GM12878 (cell line): ENCODE data around the gene RAB11FIP2. TPM values are rescaled to one million over a fixed set of nuclear protein-coding genes. Genes with fewer than 3 reads are reported as not detected.

Experiments
- ATAC-seq: fragments of 200-7000 bp; cut with Tn5 transposase; 3 replicates; pipeline ENCODE4 v1.9.1; 2020; ENCODE audit warnings: mild to moderate bottlenecking, moderate library complexity
- BruUV-seq: library from RNA; stranded (reverse); fragments of 400-500 nt; replicated peaks from 2 replicates; lab custom pipeline; 2021; lab: Mats Ljungman, UMichigan
- CTCF ChIA-PET: fragments of 300-600 bp; sonication (Branson Sonifier 250); formaldehyde crosslinking; extraction: SDS; loops from one replicate; lab custom pipeline; 2021; ENCODE audit warnings: inconsistent platforms; lab: Yijun Ruan, JAX
- POLR2A ChIA-PET: fragments of 350-600 bp; formaldehyde crosslinking; extraction: SDS; loops from one replicate; lab custom pipeline; 2021; ENCODE audit warnings: inconsistent platforms; lab: Charles Lee
- RAD21 ChIA-PET: fragments of 300-600 bp; sonication (Branson Sonifier 250); formaldehyde crosslinking; loops from one replicate; lab custom pipeline; 2023; ENCODE audit warnings: antibody characterized with exemption; ENCODE audit not compliant: unreplicated experiment; lab: Charles Lee
- SMC1A ChIA-PET: fragments of 300-600 bp; sonication (Branson Sonifier 250); formaldehyde crosslinking; loops from one replicate; lab custom pipeline; 2023; ENCODE audit not compliant: unreplicated experiment, uncharacterized antibody; lab: Charles Lee
- DNase-seq: peaks from one replicate; pipeline ENCODE4 v3.0.0-alpha.2; 2011; ENCODE audit warnings: low read depth, low spot score
- FAIRE-seq: peaks from 3 replicates; lab custom pipeline; 2011; peaks lifted over from hg19 to GRCh38; lab: Jason Lieb, UNC
- H2AFZ ChIP-seq: 2 replicates; pipeline ENCODE4 v1.6.0; 2011; ENCODE audit warnings: low read depth, low read length, control low read depth; ENCODE audit not compliant: control insufficient read depth
- H3K27ac ChIP-seq: 2 replicates; pipeline ENCODE4 v1.5.1; 2011; ENCODE audit warnings: control low read depth; ENCODE audit not compliant: control insufficient read depth, insufficient read depth
- H3K27me3 ChIP-seq, 2 experiments: replicated peaks in 1 of 2; 2 replicates each; pipeline versions ENCODE4 v1.6.0 to v1.6.1; 2011; ENCODE audit warnings: low read length in 1 of 2; ENCODE audit not compliant: control insufficient read depth in 2 of 2, insufficient read depth in 2 of 2
- H3K36me3 ChIP-seq, 2 experiments: 2 replicates each; pipeline ENCODE4 v1.5.1; 2011; ENCODE audit warnings: low read length in 1 of 2; ENCODE audit not compliant: control insufficient read depth in 2 of 2, insufficient read depth in 2 of 2
- H3K4me1 ChIP-seq: 2 replicates; pipeline ENCODE4 v1.6.1; 2011; ENCODE audit warnings: mild to moderate bottlenecking, low read length, moderate library complexity, mixed read lengths; ENCODE audit not compliant: control insufficient read depth, insufficient read depth
- H3K4me2 ChIP-seq: 2 replicates; pipeline ENCODE4 v1.6.0; 2011; ENCODE audit warnings: control low read depth; ENCODE audit not compliant: control insufficient read depth, insufficient read depth
- H3K4me3 ChIP-seq: fragments of 200-600 bp; sonication (generic); 2 replicates; pipeline ENCODE4 v1.5.1; 2016
- H3K79me2 ChIP-seq: 2 replicates; pipeline ENCODE4 v1.6.0; 2011; ENCODE audit warnings: low read length; ENCODE audit not compliant: control insufficient read depth, insufficient read depth
- H3K9ac ChIP-seq: 2 replicates; pipeline ENCODE4 v1.8.0; 2011; ENCODE audit warnings: low read length, control low read depth, mixed read lengths; ENCODE audit not compliant: control insufficient read depth, insufficient read depth
- H3K9me3 ChIP-seq: replicated peaks from 3 replicates; pipeline ENCODE4 v1.5.1; 2011; ENCODE audit warnings: mild to moderate bottlenecking, low read length; ENCODE audit not compliant: control insufficient read depth, insufficient read depth
- H4K20me1 ChIP-seq: 2 replicates; pipeline ENCODE4 v1.6.0; 2011; ENCODE audit not compliant: control insufficient read depth, insufficient read depth
- BRCA1 ChIP-seq: IDR thresholded peaks from 2 replicates; pipeline ENCODE4 v1.6.1; 2011; ENCODE audit warnings: low read depth, low read length, improper control_type of control experiment
- CBFB ChIP-seq: IDR thresholded peaks from 2 replicates; pipeline ENCODE4 v1.6.1; 2016; ENCODE audit warnings: antibody characterized with exemption, low read depth
- CEBPZ ChIP-seq: fragments of 150-350 bp; IDR thresholded peaks from 2 replicates; pipeline ENCODE4 v1.6.1; 2016; ENCODE audit warnings: low read depth, low read length
- CHD4 ChIP-seq: fragments of 200-600 bp; sonication (generic); IDR thresholded peaks from 2 replicates; pipeline ENCODE4 v1.6.1; 2016; ENCODE audit warnings: mild to moderate bottlenecking
- EGR1 ChIP-seq, 2 experiments: IDR thresholded peaks; 1 replicate in 1 of 2; 2 replicates in 1 of 2; pipeline ENCODE4 v1.6.1; 2011 to 2012; ENCODE audit warnings: low read depth in 2 of 2, low read length in 2 of 2, borderline replicate concordance in 1 of 2, mild to moderate bottlenecking in 1 of 2, moderate library complexity in 1 of 2
- ETV6 ChIP-seq, 2 experiments: fragments of 450-650 bp in 1 of 2; IDR thresholded peaks in 1 of 2; conservative IDR thresholded peaks in 1 of 2; 2 replicates each; pipeline ENCODE4 v1.6.1; 2014; ENCODE audit warnings: antibody characterized with exemption in 1 of 2, borderline replicate concordance in 1 of 2, low read depth in 1 of 2, mild to moderate bottlenecking in 1 of 2, moderate library complexity in 1 of 2
- HCFC1 ChIP-seq: fragments of 150-350 bp; IDR thresholded peaks from 2 replicates; pipeline ENCODE4 v1.6.1; 2014; ENCODE audit warnings: low read length
- HDAC2 ChIP-seq: fragments of 200-600 bp; sonication (generic); IDR thresholded peaks from 2 replicates; pipeline ENCODE4 v1.6.1; 2017
- MEF2A ChIP-seq: IDR thresholded peaks from 2 replicates; pipeline ENCODE4 v1.6.1; 2011; ENCODE audit warnings: low read depth, mild to moderate bottlenecking, low read length, moderate library complexity; ENCODE audit not compliant: insufficient read depth
- NKRF ChIP-seq: fragments of 450-650 bp; conservative IDR thresholded peaks from 2 replicates; pipeline ENCODE4 v1.6.1; 2017; ENCODE audit warnings: mild to moderate bottlenecking, moderate library complexity
- PKNOX1 ChIP-seq: fragments of 450-650 bp; IDR thresholded peaks from 2 replicates; pipeline ENCODE4 v1.6.1; 2016; ENCODE audit warnings: mild to moderate bottlenecking
- RAD51 ChIP-seq: fragments of 450-650 bp; IDR thresholded peaks from 2 replicates; pipeline ENCODE4 v1.6.1; 2016; ENCODE audit warnings: moderate library complexity, mild to moderate bottlenecking, inconsistent platforms
- TARDBP ChIP-seq: IDR thresholded peaks from 2 replicates; pipeline ENCODE4 v1.6.1; 2016; ENCODE audit warnings: borderline replicate concordance
- WGBS: methylation state at CpG from one replicate; pipeline ENCODE4 v1.1.6; 2016; ENCODE audit warnings: low lambda C conversion rate; ENCODE audit not compliant: insufficient replicate concordance, insufficient coverage; ENCODE audit errors: missing lambda C conversion rate; 5-methylcytosine and 5-hydroxymethylcytosine counted together
- in situ Hi-C: fragments of 300-500 bp; cut with MboI; formaldehyde crosslinking; loops from 9 replicates; pipeline ENCODE4 v1.14.3; 2018; ENCODE audit warnings: mixed read lengths
- intact Hi-C: fragments of 100-400 bp; cut with micrococcal nuclease; formaldehyde crosslinking; loops from one replicate; pipeline ENCODE4 v1.14.2; 2022; ENCODE audit not compliant: unreplicated experiment
- polyA plus RNA-seq, 11 experiments: library from polyadenylated mRNA; depleted of rRNA in 4 of 11; unstranded in 6 of 11; stranded (reverse) in 5 of 11; fragments of >200 nt; fragmentation: Nextera tagmentation in 4 of 11; fragmentation: Illumina TruSeq in 1 of 11; extraction: Ambion mirVana in 4 of 11; extraction: Trizol in 1 of 11; gene quantifications; 1 replicate in 1 of 11; 2 replicates in 10 of 11; pipeline versions ENCODE4 v1.2.1 to v1.2.3, GENCODE V29; 2011 to 2016; ENCODE audit warnings: inconsistent platforms in 2 of 11, missing spikeins in 2 of 11, low read depth in 1 of 11
- total RNA-seq, 4 experiments: library from RNA; depleted of rRNA in 3 of 4; stranded (reverse); fragments of >200 nt in 3 of 4; fragmentation: Illumina TruSeq in 1 of 4; extraction: Trizol in 1 of 4; gene quantifications; 2 replicates each; pipeline versions ENCODE4 v1.2.1 to v1.2.3, GENCODE V29; 2013 to 2021
- TF ChIP-seq, protein P1 (sequence below): fragments of 150-350 bp; IDR thresholded peaks from 2 replicates; pipeline ENCODE4 v1.6.1; 2014; ENCODE audit warnings: mild to moderate bottlenecking, low read depth, low read length

Gene RAB11FIP2
- total and polyA plus RNA-seq, 10 of the 15 experiments (the other 5 are each of a cell fraction or from before 2014, with no cell fraction given) = 1.8 to 16.7 (median 4.3) TPM

- TF ChIP-seq EGR1 (IDR thresholded peaks at IDR 0.05; ENCODE audit: borderline replicate concordance in 1 of 2, low read depth in 2 of 2, low read length in 2 of 2) = no peak
- TF ChIP-seq TARDBP = no peak
- no peak for TF ChIP-seq CHD4
- no peak for TF ChIP-seq NKRF
- TF ChIP-seq CBFB = no peak
- TF ChIP-seq CEBPZ = no peak
- no peak for TF ChIP-seq MEF2A
- TF ChIP-seq, protein P1, sequence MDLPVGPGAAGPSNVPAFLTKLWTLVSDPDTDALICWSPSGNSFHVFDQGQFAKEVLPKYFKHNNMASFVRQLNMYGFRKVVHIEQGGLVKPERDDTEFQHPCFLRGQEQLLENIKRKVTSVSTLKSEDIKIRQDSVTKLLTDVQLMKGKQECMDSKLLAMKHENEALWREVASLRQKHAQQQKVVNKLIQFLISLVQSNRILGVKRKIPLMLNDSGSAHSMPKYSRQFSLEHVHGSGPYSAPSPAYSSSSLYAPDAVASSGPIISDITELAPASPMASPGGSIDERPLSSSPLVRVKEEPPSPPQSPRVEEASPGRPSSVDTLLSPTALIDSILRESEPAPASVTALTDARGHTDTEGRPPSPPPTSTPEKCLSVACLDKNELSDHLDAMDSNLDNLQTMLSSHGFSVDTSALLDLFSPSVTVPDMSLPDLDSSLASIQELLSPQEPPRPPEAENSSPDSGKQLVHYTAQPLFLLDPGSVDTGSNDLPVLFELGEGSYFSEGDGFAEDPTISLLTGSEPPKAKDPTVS = no peak
- TF ChIP-seq PKNOX1 = no peak
- no peak for TF ChIP-seq BRCA1
- no peak for TF ChIP-seq HDAC2
- TF ChIP-seq RAD51 = no peak
- no peak for TF ChIP-seq HCFC1
- no peak for TF ChIP-seq ETV6 (conservative IDR thresholded peaks at IDR 0.05 in 1 of 2, IDR thresholded peaks at IDR 0.05 in 1 of 2; ENCODE audit: borderline replicate concordance in 1 of 2, low read depth in 1 of 2)
- TF ChIP-seq, all 136 proteins: peak for 0
- Histone ChIP-seq H3K27ac (no peak overlapping the region), H4K20me1 (no peaks in the 10 kb centered on the region), H3K4me3 (no peak overlapping the region), H3K9me3 (no peaks in the 10 kb centered on the region), H3K36me3 (peaks cover 0 to under 1% of the 10 kb centered on the region in 2 experiments; a peak in 2 of 4 replicates), H3K4me2 (no peak overlapping the region), H2AFZ (no peak overlapping the region), H3K9ac (no peak overlapping the region), H3K79me2 (no peaks in the 10 kb centered on the region), H3K4me1 (peaks cover 10% of the 10 kb centered on the region; the same call in 1 of the 2 replicates), H3K27me3 (no peaks in the 10 kb centered on the region)
- WGBS = 100% methylated on average over 4 of the region's 4 CpGs
- in situ Hi-C loops (no loop called here), intact Hi-C loops (no loop called here)
- DNase-seq (no peak), ATAC-seq (no peak), FAIRE-seq (no peak)
- CTCF ChIA-PET = interaction anchor here (1.6 kb wide), 1 partner anchor 11 kb away, joined by 4 read pairs; no protein-coding TSS in a partner anchor
- RAD21 ChIA-PET = no interaction called here
- SMC1A ChIA-PET = no interaction called here
- POLR2A ChIA-PET = no interaction called here
- BruUV-seq = no TSS peak
These were observed 14.2 kb downstream of the RAB11FIP2 start for GRCh38 chr10:118032564-118032963.
